ENCODE results near the gene ECM1. TPM values are rescaled to one million over a fixed set of nuclear protein-coding genes. Genes with fewer than 3 reads are reported as not detected.
A peak's percentile ranks its signal among the peaks of the same experiment; 100 is the strongest.

Gene ECM1
- total RNA-seq, 1 experiment from 2014 or later, result 4.8 TPM

DNA sequence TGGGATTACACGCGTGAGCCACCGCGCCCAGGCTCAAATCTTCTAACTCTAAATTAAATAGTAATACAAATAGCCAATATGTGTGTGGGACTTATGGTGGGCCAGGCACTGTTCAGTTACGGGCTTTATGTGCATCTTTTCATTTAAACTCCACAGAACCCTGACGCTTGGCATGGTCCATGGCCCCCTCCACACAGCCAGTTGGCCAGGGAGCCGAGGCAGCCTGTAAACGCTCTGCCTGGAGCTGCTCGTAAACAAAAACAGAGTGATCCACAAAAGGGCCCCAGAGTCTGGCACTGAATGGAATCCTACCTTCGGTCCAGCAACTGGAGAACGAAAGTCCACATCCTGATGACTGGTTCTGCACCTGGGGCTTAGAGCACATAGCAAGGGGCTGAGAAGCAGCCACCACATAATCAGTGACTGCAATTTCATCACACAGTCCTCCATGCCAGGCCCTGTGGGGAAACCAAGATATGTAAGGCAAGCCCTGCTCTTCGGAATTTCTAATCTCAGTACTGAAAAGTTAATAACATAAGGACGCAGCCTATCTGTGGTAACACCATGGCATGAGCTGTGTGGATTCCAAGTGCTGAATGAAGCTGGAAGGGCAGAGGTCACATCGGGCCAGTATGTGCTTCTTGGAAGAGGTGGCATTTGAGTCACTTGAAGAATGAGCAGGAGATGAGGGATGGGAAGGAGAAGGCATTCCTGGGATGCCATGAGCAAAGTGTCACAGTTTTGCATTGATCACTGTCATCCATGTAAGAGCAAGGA lies 27.8 kb downstream of the ECM1 start:
- DNase-seq (ENCODE audit: low read depth), result peak; percentile 86
- in situ Hi-C loops (cut with HindIII; ENCODE audit: low pct_unique_long_range_greater_than_20kb, low sequenced_read_pairs), result no loop called here

- no peak for DNase-seq (ENCODE audit: low read depth)
- in situ Hi-C loops (cut with HindIII; ENCODE audit: low pct_unique_long_range_greater_than_20kb, low sequenced_read_pairs), result no loop called here
Measured at GRCh38 chr1:150536836-150537731, 29.2 kb downstream of the ECM1 start.

- DNase-seq (ENCODE audit: low read depth), result peak; percentile 89
- in situ Hi-C loops (cut with HindIII; ENCODE audit: low pct_unique_long_range_greater_than_20kb, low sequenced_read_pairs), result no loop called here
Measured at GRCh38 chr1:150537732-150538684, 30.1 kb downstream of the ECM1 start.

DNA sequence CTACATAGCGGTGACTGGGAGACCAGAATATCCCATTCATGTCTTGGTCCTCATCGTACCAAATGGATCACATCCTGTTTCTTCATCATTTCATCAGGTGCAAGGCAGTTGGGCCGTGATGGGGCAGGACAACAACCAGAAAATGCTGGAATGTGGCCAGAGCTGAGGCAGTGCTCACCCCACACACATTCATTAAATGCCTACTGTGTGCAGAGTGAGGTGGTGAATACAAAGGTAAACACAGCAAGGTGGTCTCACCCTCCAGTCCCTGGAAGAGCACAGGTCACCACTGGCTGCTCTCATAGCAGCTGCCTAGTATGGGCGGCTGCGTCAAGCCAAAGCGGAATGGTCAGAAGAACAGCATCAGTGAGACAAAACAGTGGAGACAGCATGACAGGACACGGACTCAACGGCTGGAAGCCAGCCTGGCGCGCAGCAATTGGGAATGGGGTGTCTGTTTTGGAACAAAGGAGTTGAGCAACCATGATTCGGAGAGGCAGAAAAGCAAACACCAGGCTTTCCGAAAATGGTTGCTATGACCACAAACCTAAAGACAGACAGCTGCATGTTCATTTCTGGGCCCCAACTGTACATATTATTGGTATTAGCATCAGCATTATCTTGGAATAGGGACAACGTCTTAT lies 35.7 kb downstream of the ECM1 start:
- DNase-seq (ENCODE audit: low read depth), result no peak
- in situ Hi-C loops (cut with HindIII; ENCODE audit: low pct_unique_long_range_greater_than_20kb, low sequenced_read_pairs), result no loop called here

GRCh38 chr1:150544204-150544603 lies 36.3 kb downstream of the ECM1 start:
- no peak for DNase-seq (ENCODE audit: low read depth)
- in situ Hi-C loops (cut with HindIII; ENCODE audit: low pct_unique_long_range_greater_than_20kb, low sequenced_read_pairs), result no loop called here

- in situ Hi-C loops (cut with HindIII; ENCODE audit: low pct_unique_long_range_greater_than_20kb, low sequenced_read_pairs), result no loop called here
- no peak for DNase-seq (ENCODE audit: low read depth)
Measured at GRCh38 chr1:150545486-150546032, 37.6 kb downstream of the ECM1 start.

- in situ Hi-C loops (cut with HindIII; ENCODE audit: low pct_unique_long_range_greater_than_20kb, low sequenced_read_pairs), result no loop called here
- DNase-seq (ENCODE audit: low read depth), result no peak
Measured at GRCh38 chr1:150546294-150546937, 38.5 kb downstream of the ECM1 start.

DNA sequence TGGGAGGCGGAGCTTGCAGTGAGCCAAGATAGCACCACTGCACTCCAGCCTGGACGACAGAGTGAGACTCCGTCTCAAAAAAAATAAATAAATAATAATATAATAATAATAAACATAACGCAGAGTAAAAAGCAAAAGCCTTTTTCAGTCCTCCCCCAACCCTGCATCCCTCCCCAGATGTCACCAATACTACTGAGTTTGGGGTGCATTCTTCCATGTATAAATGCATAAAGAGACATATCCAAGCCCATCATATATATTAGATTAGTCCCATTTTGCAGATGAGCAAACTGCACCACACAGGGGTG lies 40.4 kb downstream of the ECM1 start:
- in situ Hi-C loops (cut with HindIII; ENCODE audit: low pct_unique_long_range_greater_than_20kb, low sequenced_read_pairs), result no loop called here
- no peak for DNase-seq (ENCODE audit: low read depth)

DNA sequence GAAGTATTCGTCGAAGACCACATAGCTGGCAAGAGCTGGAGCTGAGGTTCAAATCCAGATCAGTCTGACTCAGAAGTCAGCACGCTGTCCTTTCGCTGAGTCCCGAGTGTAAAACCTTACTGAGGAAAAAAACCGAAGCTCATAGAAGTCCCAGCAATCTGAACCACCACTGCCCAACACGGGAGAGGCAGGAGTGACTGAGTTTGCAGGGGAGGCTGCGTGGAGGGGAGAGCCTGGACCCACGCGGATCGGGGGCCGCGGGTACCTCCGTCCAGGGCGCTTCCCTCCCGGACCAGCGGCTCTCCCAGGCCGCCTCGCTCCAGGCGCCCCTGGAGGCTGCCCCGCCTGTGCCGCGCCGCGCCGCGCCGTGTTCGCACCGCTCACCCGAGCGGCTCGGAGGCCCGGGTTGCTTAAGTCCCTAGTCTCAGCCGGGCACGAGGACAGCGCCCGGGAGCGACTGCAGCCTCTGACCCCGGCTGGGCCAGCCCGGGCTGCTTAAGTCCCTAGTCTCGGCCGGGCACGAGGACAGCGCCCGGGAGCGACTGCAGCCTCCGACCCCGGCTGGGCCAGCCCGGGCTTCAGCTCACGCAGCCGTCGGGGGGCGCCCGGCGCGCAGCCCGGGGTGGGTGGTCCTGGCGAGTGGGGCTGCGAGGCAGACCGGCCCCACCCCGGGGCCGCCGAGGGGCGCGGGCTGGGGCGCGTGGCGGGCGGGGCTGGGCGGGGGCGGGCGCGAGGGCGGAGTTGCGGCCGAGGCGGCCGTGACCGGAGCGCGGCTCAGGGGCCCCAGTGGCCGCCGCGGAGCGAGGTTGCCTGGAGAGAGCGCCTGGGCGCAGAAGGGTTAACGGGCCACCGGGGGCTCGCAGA lies 41.0 kb downstream of the ECM1 start, which contains the start of gene ADAMTSL4:
Gene ADAMTSL4, plus strand, starts transcription at position 777 of the 864 bp plus-strand sequence. CDS start 2,881 bp downstream, outside the sequence.
- peak; percentile 80 for DNase-seq (ENCODE audit: low read depth)
- in situ Hi-C loops (cut with HindIII; ENCODE audit: low pct_unique_long_range_greater_than_20kb, low sequenced_read_pairs), result no loop called here

GRCh38 chr1:150549496-150550221 lies 41.8 kb downstream of the ECM1 start:
- DNase-seq (ENCODE audit: low read depth), result no peak
- in situ Hi-C loops (cut with HindIII; ENCODE audit: low pct_unique_long_range_greater_than_20kb, low sequenced_read_pairs), result no loop called here

- in situ Hi-C loops (cut with HindIII; ENCODE audit: low pct_unique_long_range_greater_than_20kb, low sequenced_read_pairs), result no loop called here
- DNase-seq (ENCODE audit: low read depth), result no peak
Measured at GRCh38 chr1:150550222-150551050, 42.5 kb downstream of the ECM1 start.

DNA sequence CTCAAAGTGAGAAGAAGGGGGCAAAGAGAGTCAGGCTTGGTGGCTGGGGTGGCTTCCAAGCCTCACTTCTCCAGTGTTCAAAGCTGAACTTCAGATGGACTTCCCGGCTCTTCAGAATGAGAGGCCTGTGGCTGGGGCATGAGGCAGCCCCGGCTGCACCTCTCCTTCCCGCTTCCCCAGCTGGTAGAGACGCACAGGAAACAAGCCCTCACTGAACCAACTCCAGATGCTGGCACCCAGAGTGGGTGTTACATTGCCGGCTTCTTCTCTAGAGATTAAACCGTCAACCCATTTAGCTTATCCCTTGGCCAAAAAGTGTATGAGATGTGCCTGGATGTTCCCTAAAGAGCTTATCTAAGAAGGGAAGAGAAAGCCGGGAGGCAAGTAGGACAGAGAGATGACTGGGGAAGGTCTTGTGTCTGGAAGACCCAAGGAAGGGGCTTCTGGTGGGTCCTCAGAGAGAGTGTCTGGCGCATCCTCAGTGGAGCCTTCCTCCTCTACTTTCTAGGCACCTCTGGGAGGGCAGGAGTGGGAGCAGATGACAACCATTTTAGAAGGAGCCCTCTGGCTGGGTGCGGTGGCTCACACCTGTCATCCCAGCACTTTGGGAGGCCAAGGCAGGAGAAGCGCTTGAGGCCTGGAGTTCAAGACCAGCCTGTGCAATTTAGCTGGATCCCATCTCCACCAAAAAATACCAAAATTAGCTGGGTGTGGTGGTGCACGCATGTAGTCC lies 43.3 kb downstream of the ECM1 start:
- DNase-seq (ENCODE audit: low read depth), result no peak
- in situ Hi-C loops (cut with HindIII; ENCODE audit: low pct_unique_long_range_greater_than_20kb, low sequenced_read_pairs), result no loop called here

DNA sequence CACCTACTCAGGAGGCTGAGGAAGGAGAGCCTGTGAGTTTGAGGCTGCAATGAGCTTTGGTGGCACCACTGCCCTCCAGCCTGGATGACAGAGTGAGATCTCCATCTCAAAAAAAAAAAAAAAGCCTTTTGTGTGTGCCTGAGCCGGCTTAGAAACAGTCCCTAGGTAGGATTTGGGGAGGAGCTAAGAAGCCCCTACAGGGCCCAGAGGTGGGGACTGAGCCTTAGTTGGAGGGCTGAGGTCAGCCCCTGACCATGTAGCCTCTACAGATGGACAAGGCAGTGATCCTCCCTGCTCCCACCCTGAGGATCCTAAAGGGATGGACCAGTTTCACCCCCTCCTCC lies 43.8 kb downstream of the ECM1 start:
- in situ Hi-C loops (cut with HindIII; ENCODE audit: low pct_unique_long_range_greater_than_20kb, low sequenced_read_pairs), result no loop called here
- no peak for DNase-seq (ENCODE audit: low read depth)

DNA sequence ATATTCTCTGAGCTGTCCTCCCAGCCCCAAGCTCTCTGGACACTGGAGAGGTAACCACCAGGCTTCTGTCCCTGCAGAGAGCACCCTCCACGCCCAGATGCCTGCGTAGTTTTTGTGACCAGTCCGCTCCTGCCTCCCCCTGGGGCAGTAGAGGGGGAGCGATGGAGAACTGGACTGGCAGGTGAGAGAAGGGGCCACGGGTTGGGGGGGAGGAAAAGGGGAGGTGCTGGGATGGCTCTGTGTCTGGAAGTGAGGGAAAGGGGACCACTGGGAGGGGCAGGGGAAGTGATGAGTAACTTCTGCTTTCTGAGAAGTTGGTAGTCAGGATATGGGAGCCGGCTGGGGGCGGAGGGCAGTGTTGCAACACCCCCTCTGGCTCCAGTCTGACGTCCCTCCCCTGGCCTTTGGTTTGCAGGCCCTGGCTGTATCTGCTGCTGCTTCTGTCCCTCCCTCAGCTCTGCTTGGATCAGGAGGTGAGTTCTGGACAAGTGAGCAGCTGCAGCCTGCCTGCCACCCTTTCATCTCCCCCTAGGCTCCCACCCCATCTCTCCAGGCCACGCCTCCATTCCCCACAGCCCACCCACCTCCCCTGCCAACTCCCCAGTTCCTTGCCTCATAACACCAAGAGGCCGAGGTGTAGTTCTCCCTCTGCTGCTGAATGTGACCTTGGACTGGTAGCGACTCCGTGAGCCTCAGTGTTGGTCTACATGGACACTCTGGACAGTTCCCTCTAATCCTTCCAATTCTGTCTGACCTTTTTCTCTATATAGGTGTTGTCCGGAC lies 44.4 kb downstream of the ECM1 start:
- in situ Hi-C loops (cut with HindIII; ENCODE audit: low pct_unique_long_range_greater_than_20kb, low sequenced_read_pairs), result no loop called here
- DNase-seq (ENCODE audit: low read depth), result no peak

All from Caki2 (cell line).